Upper lobe of left lung (tissue), 6 donors: ENCODE data around the gene RPS15A. TPM values are rescaled to one million over a fixed set of nuclear protein-coding genes. Genes with fewer than 3 reads are reported as not detected.

ENCODE experiments used
- ATAC-seq, 2 donors: fragments of 200-7000 bp; cut with Tn5 transposase; one replicate each; pipeline ENCODE4 v1.9.1; 2022; ENCODE audit warnings: mild to moderate bottlenecking in 2 of 2, moderate library complexity in 2 of 2; ENCODE audit not compliant: low FRiP score in 2 of 2
- DNase-seq, 2 donors: peaks; one replicate each; pipeline ENCODE4 v3.0.0-alpha.2; 2019 to 2020
- H3K27ac ChIP-seq, 4 donors: fragments of 200-600 bp; sonication (generic); one replicate each; pipeline ENCODE4 v1.5.1; 2016 to 2019
- H3K27me3 ChIP-seq, 4 donors: fragments of 200-600 bp; sonication (generic); one replicate each; pipeline ENCODE4 v1.5.1; 2017 to 2019
- H3K36me3 ChIP-seq, 4 donors: fragments of 200-600 bp; sonication (generic); one replicate each; pipeline ENCODE4 v1.5.1; 2016 to 2019
- H3K4me1 ChIP-seq, 4 donors: fragments of 200-600 bp; sonication (generic); one replicate each; pipeline ENCODE4 v1.5.1; 2018 to 2019
- H3K4me3 ChIP-seq, 4 donors: fragments of 200-600 bp; sonication (generic); one replicate each; pipeline ENCODE4 v1.5.1; 2017 to 2019; ENCODE audit warnings: mild to moderate bottlenecking in 2 of 4, moderate library complexity in 1 of 4
- H3K9me3 ChIP-seq, 4 donors: fragments of 200-600 bp; sonication (generic); one replicate each; pipeline ENCODE4 v1.5.1; 2018 to 2019
- CTCF ChIP-seq, 6 experiments: fragments of 450-650 bp in 4 of 6; fragments of 200-600 bp in 2 of 6; sonication (generic) in 2 of 6; IDR thresholded peaks; one replicate each; pipeline ENCODE4 v1.5.1; 2016 to 2019; ENCODE audit warnings: antibody characterized with exemption in 6 of 6
- EP300 ChIP-seq, 4 donors: sonication (generic); formaldehyde crosslinking; IDR thresholded peaks; one replicate each; pipeline ENCODE4 v1.5.1; 2017; ENCODE audit warnings: antibody characterized with exemption in 4 of 4, control low read depth in 2 of 4
- POLR2A ChIP-seq, 4 donors: fragments of 450-650 bp; IDR thresholded peaks; one replicate each; pipeline ENCODE4 v1.5.1; 2016 to 2017; ENCODE audit warnings: antibody characterized with exemption in 4 of 4, mild to moderate bottlenecking in 2 of 4
- POLR2AphosphoS5 ChIP-seq, 2 donors: sonication (generic); formaldehyde crosslinking; IDR thresholded peaks; one replicate each; pipeline ENCODE4 v1.5.1; 2017; ENCODE audit warnings: antibody characterized with exemption in 2 of 2
- WGBS, 2 donors: methylation state at CpG; one replicate each; pipeline ENCODE4 v1.1.5; 2017 to 2018; 5-methylcytosine and 5-hydroxymethylcytosine counted together
- total RNA-seq, 6 donors: library from RNA; depleted of rRNA in 4 of 6; stranded (reverse); fragments of >200 nt in 4 of 6; gene quantifications; one replicate each; pipeline versions ENCODE4 v1.1.0 to v1.2.1, GENCODE V29; 2016 to 2021
- donor health status: DM: no; HTN: no; CAD: no; lungs with moderate emphysema.
- donor health status: DM: no; HTN: yes; CAD: no; lungs with severe emphysema.

RPS15A gene
- total RNA-seq, 6 donors from 2014 or later, result 195 to 1,334 (median 859) TPM

GRCh38 chr16:18833707-18834505 lies 43.8 kb upstream of the RPS15A start:
- H3K36me3 ChIP-seq, result peaks cover 70 to 99% (median 97%) of the 10 kb centered on the region in 4 donors
- TF ChIP-seq POLR2A (IDR thresholded peaks at IDR 0.05) (no peak), POLR2AphosphoS5 (IDR thresholded peaks at IDR 0.05) (no peak), EP300 (IDR thresholded peaks at IDR 0.05) (no peak), CTCF (IDR thresholded peaks at IDR 0.05) (no peak)
- 92 to 94% methylated on average over 9 of the region's 9 CpGs for WGBS, 2 donors
- H3K4me3 ChIP-seq, result no peak overlapping the region
- no peaks in the 10 kb centered on the region for H3K27me3 ChIP-seq
- DNase-seq (no peak), ATAC-seq (no peak)
- H3K9me3 ChIP-seq, result no peaks in the 10 kb centered on the region
- H3K27ac ChIP-seq, result no peak overlapping the region
- no peaks in the 10 kb centered on the region for H3K4me1 ChIP-seq

- no peaks in the 10 kb centered on the region for H3K9me3 ChIP-seq
- DNase-seq (no peak), ATAC-seq (no peak)
- peaks cover 78 to 99% (median 96%) of the 10 kb centered on the region in 4 donors for H3K36me3 ChIP-seq
- no peak for TF ChIP-seq EP300 (IDR thresholded peaks at IDR 0.05)
- no peak for TF ChIP-seq POLR2A (IDR thresholded peaks at IDR 0.05)
- TF ChIP-seq CTCF (IDR thresholded peaks at IDR 0.05), result no peak
- no peak for TF ChIP-seq POLR2AphosphoS5 (IDR thresholded peaks at IDR 0.05)
- H3K27ac ChIP-seq, result no peak overlapping the region
- H3K4me3 ChIP-seq, result no peak overlapping the region
- H3K4me1 ChIP-seq, result no peaks in the 10 kb centered on the region
- WGBS, 2 donors, result 88 to 95% methylated on average over 8 of the region's 8 CpGs
- no peaks in the 10 kb centered on the region for H3K27me3 ChIP-seq
Observed at GRCh38 chr16:18832613-18833012, 42.5 kb upstream of the RPS15A start.

- no peaks in the 10 kb centered on the region for H3K9me3 ChIP-seq
- H3K27me3 ChIP-seq, result no peaks in the 10 kb centered on the region
- TF ChIP-seq EP300 (IDR thresholded peaks at IDR 0.05), result no peak
- TF ChIP-seq POLR2A (IDR thresholded peaks at IDR 0.05), result no peak
- no peak for TF ChIP-seq POLR2AphosphoS5 (IDR thresholded peaks at IDR 0.05)
- no peak for TF ChIP-seq CTCF (IDR thresholded peaks at IDR 0.05)
- WGBS, 2 donors, result 87 to 96% methylated on average over 2 of the region's 2 CpGs
- H3K4me3 ChIP-seq, result no peak overlapping the region
- H3K36me3 ChIP-seq, result peaks cover 74 to 96% (median 91%) of the 10 kb centered on the region in 4 donors
- no peak overlapping the region for H3K27ac ChIP-seq
- DNase-seq, result no peak
- ATAC-seq, result no peak
- no peaks in the 10 kb centered on the region for H3K4me1 ChIP-seq
Observed at GRCh38 chr16:18832006-18832405, 41.9 kb upstream of the RPS15A start.

DNA sequence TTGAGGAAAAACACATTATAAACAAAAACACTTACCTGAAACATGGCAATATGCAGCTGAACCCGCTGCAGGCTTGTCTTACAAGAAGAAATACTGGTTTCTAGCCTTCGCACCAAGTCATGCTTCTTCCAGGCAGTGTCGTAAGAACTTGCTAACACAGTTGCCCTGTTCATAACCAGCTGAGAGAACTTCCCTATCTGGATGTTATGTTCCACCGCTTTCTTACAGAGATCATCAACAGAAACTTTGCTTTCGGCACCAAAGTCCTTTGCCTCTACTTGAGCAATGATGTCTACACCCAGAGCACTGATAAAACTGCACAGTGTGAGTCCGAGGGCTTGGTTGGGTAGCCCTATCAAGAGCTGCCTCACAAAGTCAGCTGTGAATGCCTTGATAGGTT lies 39.1 kb upstream of the RPS15A start:
- H3K27me3 ChIP-seq, result no peaks in the 10 kb centered on the region
- no peak overlapping the region for H3K4me3 ChIP-seq
- DNase-seq (no peak), ATAC-seq (no peak)
- H3K9me3 ChIP-seq, result no peaks in the 10 kb centered on the region
- TF ChIP-seq POLR2AphosphoS5 (IDR thresholded peaks at IDR 0.05) (no peak), CTCF (IDR thresholded peaks at IDR 0.05) (no peak), POLR2A (IDR thresholded peaks at IDR 0.05) (no peak), EP300 (IDR thresholded peaks at IDR 0.05) (no peak)
- H3K4me1 ChIP-seq, result no peaks in the 10 kb centered on the region
- peaks cover 50 to 71% (median 66%) of the 10 kb centered on the region in 4 donors for H3K36me3 ChIP-seq
- 94 to 97% methylated on average over 6 of the region's 6 CpGs for WGBS, 2 donors
- no peak overlapping the region for H3K27ac ChIP-seq

- ATAC-seq, result no peak
- Histone ChIP-seq H3K9me3 (no peaks in the 10 kb centered on the region), H3K36me3 (peaks cover 42 to 58% (median 53%) of the 10 kb centered on the region in 4 donors), H3K27ac (no peak overlapping the region), H3K4me3 (no peak overlapping the region), H3K4me1 (no peaks in the 10 kb centered on the region), H3K27me3 (no peaks in the 10 kb centered on the region)
- no peak for DNase-seq
- TF ChIP-seq POLR2A (IDR thresholded peaks at IDR 0.05) (no peak), POLR2AphosphoS5 (IDR thresholded peaks at IDR 0.05) (no peak), EP300 (IDR thresholded peaks at IDR 0.05) (no peak), CTCF (IDR thresholded peaks at IDR 0.05) (no peak)
- 91 to 96% methylated on average over 4 of the region's 4 CpGs for WGBS, 2 donors
Observed at GRCh38 chr16:18827890-18828289, 37.8 kb upstream of the RPS15A start.
